Epithelial cell of esophagus (primary cell): Measurements from ENCODE around the gene CDCP1.
A peak's percentile ranks its signal among the peaks of the same experiment; 100 is the strongest.

ENCODE experiments used
- DNase-seq: peaks from one replicate; pipeline ENCODE4 v3.0.0; 2010; ENCODE audit warnings: low read depth
- H3K4me3 ChIP-seq: 2 replicates; pipeline ENCODE4 v1.5.1; 2011; ENCODE audit warnings: mild to moderate bottlenecking, low read length, control low read depth
- TF ChIP-seq, protein P1 (sequence below): IDR thresholded peaks from 2 replicates; pipeline ENCODE4 v1.5.1; 2011; ENCODE audit warnings: low read depth, mild to moderate bottlenecking, low read length, control low read depth, inconsistent platforms; ENCODE audit not compliant: insufficient read depth; ENCODE audit errors: missing control alignments

CDCP1 gene

GRCh38 chr3:45112939-45113338, 33.2 kb downstream of the CDCP1 start:
- TF ChIP-seq, protein P1, sequence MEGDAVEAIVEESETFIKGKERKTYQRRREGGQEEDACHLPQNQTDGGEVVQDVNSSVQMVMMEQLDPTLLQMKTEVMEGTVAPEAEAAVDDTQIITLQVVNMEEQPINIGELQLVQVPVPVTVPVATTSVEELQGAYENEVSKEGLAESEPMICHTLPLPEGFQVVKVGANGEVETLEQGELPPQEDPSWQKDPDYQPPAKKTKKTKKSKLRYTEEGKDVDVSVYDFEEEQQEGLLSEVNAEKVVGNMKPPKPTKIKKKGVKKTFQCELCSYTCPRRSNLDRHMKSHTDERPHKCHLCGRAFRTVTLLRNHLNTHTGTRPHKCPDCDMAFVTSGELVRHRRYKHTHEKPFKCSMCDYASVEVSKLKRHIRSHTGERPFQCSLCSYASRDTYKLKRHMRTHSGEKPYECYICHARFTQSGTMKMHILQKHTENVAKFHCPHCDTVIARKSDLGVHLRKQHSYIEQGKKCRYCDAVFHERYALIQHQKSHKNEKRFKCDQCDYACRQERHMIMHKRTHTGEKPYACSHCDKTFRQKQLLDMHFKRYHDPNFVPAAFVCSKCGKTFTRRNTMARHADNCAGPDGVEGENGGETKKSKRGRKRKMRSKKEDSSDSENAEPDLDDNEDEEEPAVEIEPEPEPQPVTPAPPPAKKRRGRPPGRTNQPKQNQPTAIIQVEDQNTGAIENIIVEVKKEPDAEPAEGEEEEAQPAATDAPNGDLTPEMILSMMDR: no peak
- peak; percentile 50 for DNase-seq
- no peak overlapping the region for H3K4me3 ChIP-seq

DNA sequence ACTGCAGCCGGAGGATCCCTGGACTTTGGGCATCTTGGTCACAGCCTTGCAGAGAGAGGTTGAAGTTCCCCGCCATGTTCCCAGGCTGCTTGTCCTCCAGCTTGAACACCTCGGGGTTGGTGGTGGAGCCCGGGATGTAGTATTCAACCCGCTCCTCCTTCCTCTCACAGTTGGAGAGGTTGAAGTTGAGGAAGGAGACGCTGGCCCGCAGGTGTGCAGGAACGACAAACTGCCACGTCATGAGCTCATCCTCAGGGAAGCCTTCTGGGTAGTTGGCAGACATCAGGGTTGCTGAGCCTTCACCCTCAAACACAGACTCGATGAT, 35.7 kb downstream of the CDCP1 start:
- H3K4me3 ChIP-seq: no peak overlapping the region
- no peak for DNase-seq
- TF ChIP-seq, protein P1: no peak

DNA sequence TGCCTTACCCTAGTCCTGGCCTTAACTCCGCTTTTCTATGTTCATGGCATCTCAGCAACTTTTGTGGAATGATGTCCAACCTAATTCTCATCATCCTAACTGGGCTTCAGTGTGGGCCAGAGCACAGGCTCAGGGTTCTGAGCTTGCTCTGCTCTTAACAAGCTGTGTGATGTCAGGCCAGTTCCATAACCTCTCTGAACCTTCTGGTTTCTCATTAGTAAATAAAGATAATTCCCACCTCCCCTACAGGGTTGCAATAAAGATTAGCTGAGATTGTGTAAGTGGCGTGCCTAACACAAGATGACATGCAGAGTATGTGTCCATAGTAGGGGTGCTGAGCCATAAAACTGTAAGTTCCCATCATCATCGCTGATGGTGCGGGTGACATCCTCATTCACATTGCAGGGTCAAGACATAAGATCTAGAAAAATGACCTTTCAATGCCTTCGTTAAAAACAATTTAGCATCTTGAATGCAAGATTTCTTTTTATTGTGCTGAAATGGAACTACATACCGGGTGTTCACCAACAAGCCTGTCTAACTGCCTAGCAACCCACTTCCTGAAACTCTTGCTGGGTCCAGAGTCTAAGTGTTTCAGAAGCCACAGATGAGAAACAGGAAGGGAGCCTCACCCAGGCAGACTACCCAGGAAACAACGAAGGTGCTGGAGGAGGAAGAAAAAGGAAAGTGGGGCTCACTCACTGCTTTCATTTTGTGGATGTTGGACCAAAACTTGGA, 36.2 kb downstream of the CDCP1 start:
- no peak for DNase-seq
- H3K4me3 ChIP-seq: no peak overlapping the region
- TF ChIP-seq, protein P1: no peak

DNA sequence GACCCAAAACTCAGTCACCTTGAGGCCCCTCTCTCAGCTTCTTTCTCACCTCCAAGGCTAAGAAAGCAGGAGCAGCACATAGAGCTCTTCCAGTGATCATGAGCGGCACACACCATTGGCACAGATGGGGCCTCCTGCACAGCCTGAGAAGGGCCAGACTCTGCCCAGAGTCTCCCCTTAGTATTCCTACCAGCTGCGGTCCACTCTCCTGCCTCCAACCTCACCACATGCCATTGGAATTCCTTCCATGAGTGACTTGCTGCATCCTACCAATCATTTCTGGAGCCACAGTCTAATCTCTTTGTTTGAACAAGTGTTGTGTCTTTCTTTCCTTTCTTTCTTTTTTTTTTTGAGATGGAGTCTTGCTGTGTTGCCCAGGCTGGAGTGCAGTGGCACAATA, 39.3 kb downstream of the CDCP1 start:
- TF ChIP-seq, protein P1: no peak
- DNase-seq: no peak
- H3K4me3 ChIP-seq: no peak overlapping the region

GRCh38 chr3:45105855-45106671, 40.1 kb downstream of the CDCP1 start:
- TF ChIP-seq, protein P1: no peak
- peak; percentile 65 for DNase-seq
- H3K4me3 ChIP-seq: no peak overlapping the region

DNA sequence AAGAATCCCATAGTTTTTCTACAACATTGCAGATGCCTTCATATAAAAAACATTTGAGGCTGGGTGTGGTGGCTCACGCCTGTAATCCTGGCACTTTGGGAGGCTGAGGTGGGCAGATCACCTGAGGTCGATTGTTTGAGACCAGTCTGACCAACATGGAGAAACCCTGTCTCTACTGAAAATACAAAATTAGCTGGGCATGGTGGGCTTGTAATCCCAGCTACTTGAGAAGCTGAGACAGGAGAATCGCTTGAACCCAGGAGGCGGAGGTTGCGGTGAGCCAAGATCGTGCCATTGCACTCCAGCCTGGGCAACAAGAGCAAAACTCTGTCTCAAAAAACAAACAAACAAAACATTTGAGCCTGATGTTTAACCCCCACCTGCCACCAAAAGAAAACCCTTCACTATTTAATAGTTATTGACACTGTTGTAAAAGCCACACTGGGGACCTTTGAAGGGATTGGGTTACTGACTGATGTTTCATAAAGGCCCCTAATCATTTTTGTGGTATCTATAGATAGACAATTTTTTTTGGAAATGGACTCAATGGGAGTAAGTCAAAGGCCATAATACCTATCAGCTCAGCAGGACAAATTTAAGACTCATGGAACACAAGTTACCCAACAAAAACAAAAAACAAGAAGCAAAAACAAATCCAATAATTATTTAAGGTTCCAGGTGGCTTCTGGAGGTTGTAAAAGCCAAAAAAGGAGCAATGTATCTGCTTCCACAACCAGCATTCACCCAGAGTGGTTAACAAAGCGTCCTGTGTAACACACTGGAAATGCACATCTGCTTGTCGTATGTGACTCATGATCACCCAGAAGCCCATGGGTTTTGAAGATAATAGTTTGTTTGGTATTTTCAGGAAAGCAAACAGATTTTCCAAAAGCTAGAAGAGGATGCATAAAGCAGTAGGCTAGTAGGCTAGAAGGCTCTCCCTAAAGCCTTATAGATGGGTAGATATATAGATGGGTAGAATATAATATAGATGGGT, 41.2 kb downstream of the CDCP1 start:
- TF ChIP-seq, protein P1: no peak
- DNase-seq: no peak
- no peak overlapping the region for H3K4me3 ChIP-seq
